ENCODE data around the gene PRMT6. TPM values are rescaled to one million over a fixed set of nuclear protein-coding genes. Genes with fewer than 3 reads are reported as not detected.

PRMT6 gene
- total and polyA plus RNA-seq, 10 of the 15 experiments (the other 5 are each of a cell fraction or from before 2014, with no cell fraction given) = 6.0 to 38.6 (median 26.3) TPM

DNA sequence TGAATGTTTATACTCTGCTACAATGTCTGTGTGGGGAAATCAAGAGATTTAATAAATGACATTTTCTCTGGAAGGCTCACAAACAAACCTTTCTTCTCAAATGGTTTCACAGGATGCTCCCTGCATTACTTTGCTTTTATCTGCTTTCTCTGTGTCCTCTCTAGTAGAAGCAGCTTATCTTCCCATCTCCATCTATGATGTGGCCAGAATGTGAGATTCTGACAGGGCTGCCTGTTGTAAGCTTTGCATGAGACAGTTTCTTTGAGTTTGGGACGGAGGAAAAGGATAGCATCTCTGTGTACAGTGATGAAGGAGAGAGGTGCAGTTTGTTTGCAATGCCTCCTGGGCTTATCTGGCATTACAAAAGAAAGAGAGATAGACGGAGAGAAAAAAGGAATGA, 24.6 kb downstream of the PRMT6 start:
- RAD21 ChIA-PET (ENCODE audit: unreplicated experiment) = no interaction called here
- Histone ChIP-seq H3K4me3 (no peak overlapping the region), H3K27ac (ENCODE audit: control insufficient read depth, insufficient read depth) (no peak overlapping the region), H3K36me3 (ENCODE audit: control insufficient read depth in 2 of 2, insufficient read depth in 2 of 2, low read length in 1 of 2) (no peaks in the 10 kb centered on the region), H4K20me1 (ENCODE audit: control insufficient read depth, insufficient read depth) (no peaks in the 10 kb centered on the region), H3K4me1 (ENCODE audit: control insufficient read depth, insufficient read depth, low read length) (no peaks in the 10 kb centered on the region), H3K9ac (ENCODE audit: control insufficient read depth, insufficient read depth, low read length) (no peak overlapping the region), H2AFZ (ENCODE audit: control insufficient read depth, low read depth, low read length) (no peak overlapping the region), H3K27me3 (replicated peaks in 1 of 2; ENCODE audit: control insufficient read depth in 2 of 2, insufficient read depth in 2 of 2, low read length in 1 of 2) (no peaks in the 10 kb centered on the region), H3K79me2 (ENCODE audit: control insufficient read depth, insufficient read depth, low read length) (no peaks in the 10 kb centered on the region), H3K9me3 (replicated peaks; ENCODE audit: control insufficient read depth, insufficient read depth, low read length) (no peaks in the 10 kb centered on the region), H3K4me2 (ENCODE audit: control insufficient read depth, insufficient read depth) (no peak overlapping the region)
- SMC1A ChIA-PET (ENCODE audit: uncharacterized antibody, unreplicated experiment) = no interaction called here
- 46% methylated on average over 2 of the region's 2 CpGs for WGBS (ENCODE audit: insufficient coverage, insufficient replicate concordance, low lambda C conversion rate, missing lambda C conversion rate)
- no peak for ATAC-seq
- no peak for FAIRE-seq
- intact Hi-C loops (cut with micrococcal nuclease; ENCODE audit: unreplicated experiment) (no loop called here), in situ Hi-C loops (cut with MboI) (no loop called here)
- BruUV-seq (replicated peaks) = no TSS peak
- POLR2A ChIA-PET = no interaction called here
- no peak for DNase-seq (ENCODE audit: low read depth, low spot score)
- CTCF ChIA-PET = interaction anchor here (0.5 kb wide), 1 partner anchor 833 kb away, joined by 3 read pairs; no protein-coding TSS in a partner anchor
- TF ChIP-seq KAT2A (conservative IDR thresholded peaks at IDR 0.05; ENCODE audit: control insufficient read depth, low read depth, low read length) (no peak), SMAD1 (IDR thresholded peaks at IDR 0.05; ENCODE audit: low read depth, partially characterized antibody) (no peak), WRNIP1 (IDR thresholded peaks at IDR 0.05; ENCODE audit: borderline replicate concordance, low read depth, low read length) (no peak), STAT1 (conservative IDR thresholded peaks at IDR 0.05) (no peak), SIX5 (IDR thresholded peaks at IDR 0.05; ENCODE audit: low read depth, low read length, severe bottlenecking) (no peak), IKZF1 (conservative IDR thresholded peaks at IDR 0.05) (no peak), RBBP5 (conservative IDR thresholded peaks at IDR 0.05) (no peak), SIN3A (IDR thresholded peaks at IDR 0.05; ENCODE audit: low read depth, low read length) (no peak), TAF1 (IDR thresholded peaks at IDR 0.05; ENCODE audit: borderline replicate concordance, low read depth, low read length) (no peak), ATF7 (IDR thresholded peaks at IDR 0.05; ENCODE audit: low read depth) (no peak), BCL3 (IDR thresholded peaks at IDR 0.05; ENCODE audit: borderline replicate concordance, insufficient read depth, low read depth, low read length, poor library complexity, severe bottlenecking) (no peak), CREM (IDR thresholded peaks at IDR 0.05; ENCODE audit: low read depth) (no peak), GATAD2B (conservative IDR thresholded peaks at IDR 0.05; ENCODE audit: low read depth) (no peak)
- TF ChIP-seq, protein P1, sequence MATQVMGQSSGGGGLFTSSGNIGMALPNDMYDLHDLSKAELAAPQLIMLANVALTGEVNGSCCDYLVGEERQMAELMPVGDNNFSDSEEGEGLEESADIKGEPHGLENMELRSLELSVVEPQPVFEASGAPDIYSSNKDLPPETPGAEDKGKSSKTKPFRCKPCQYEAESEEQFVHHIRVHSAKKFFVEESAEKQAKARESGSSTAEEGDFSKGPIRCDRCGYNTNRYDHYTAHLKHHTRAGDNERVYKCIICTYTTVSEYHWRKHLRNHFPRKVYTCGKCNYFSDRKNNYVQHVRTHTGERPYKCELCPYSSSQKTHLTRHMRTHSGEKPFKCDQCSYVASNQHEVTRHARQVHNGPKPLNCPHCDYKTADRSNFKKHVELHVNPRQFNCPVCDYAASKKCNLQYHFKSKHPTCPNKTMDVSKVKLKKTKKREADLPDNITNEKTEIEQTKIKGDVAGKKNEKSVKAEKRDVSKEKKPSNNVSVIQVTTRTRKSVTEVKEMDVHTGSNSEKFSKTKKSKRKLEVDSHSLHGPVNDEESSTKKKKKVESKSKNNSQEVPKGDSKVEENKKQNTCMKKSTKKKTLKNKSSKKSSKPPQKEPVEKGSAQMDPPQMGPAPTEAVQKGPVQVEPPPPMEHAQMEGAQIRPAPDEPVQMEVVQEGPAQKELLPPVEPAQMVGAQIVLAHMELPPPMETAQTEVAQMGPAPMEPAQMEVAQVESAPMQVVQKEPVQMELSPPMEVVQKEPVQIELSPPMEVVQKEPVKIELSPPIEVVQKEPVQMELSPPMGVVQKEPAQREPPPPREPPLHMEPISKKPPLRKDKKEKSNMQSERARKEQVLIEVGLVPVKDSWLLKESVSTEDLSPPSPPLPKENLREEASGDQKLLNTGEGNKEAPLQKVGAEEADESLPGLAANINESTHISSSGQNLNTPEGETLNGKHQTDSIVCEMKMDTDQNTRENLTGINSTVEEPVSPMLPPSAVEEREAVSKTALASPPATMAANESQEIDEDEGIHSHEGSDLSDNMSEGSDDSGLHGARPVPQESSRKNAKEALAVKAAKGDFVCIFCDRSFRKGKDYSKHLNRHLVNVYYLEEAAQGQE (IDR thresholded peaks at IDR 0.05; ENCODE audit: low read depth, low read length) = no peak

All from GM12878 (cell line).